Gastrocnemius medialis (tissue), 4 donors: ENCODE data around the gene PYGO2.

ENCODE experiments used
- CTCF ChIP-seq, 5 experiments: fragments of 450-650 bp in 3 of 5; fragments of 200-600 bp in 2 of 5; sonication (generic) in 2 of 5; IDR thresholded peaks in 4 of 5; conservative IDR thresholded peaks in 1 of 5; 1 replicate in 4 of 5; 2 replicates in 1 of 5; pipeline ENCODE4 v1.5.1; 2016 to 2019; ENCODE audit warnings: antibody characterized with exemption in 5 of 5, mild to moderate bottlenecking in 3 of 5, moderate library complexity in 3 of 5
- POLR2A ChIP-seq, 2 donors: fragments of 450-650 bp; IDR thresholded peaks; one replicate each; pipeline ENCODE4 v1.6.1; 2017; ENCODE audit warnings: antibody characterized with exemption in 2 of 2, mild to moderate bottlenecking in 2 of 2, moderate library complexity in 2 of 2

DNA sequence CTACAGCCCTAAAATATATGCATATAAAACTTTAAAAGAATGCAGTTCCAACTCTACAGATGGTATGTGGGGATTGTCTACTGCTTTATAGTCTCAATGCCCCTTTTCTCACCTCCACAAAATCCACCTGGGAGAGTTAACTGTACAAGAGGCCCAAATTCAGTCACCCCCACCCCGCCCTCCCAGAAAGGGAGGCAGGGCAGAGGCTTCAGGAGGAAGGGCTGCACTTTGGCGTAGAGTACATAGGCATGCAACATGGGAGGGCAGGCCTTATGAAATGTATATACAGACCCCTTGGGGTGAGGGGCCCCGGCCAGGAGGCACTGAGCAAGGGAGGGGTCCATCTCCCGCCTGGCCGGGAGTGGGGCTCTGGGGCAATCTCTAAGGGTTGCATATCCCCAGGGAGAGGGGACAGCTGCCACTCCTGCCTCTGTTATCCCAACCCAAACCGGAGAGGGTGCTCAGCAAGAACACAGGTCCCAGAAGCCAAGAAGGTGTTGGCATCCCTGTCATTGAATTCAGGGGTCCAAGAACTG, 1.3 kb upstream of the PYGO2 start:
- TF ChIP-seq CTCF (IDR thresholded peaks at IDR 0.05 in 4 of 5, conservative IDR thresholded peaks at IDR 0.05 in 1 of 5) (no peak), POLR2A (IDR thresholded peaks at IDR 0.05) (no peak)
